GM19452 (cell line): ENCODE data around the gene METTL2B.
A peak's percentile ranks its signal among the peaks of the same experiment; 100 is the strongest.
"Not testable (repeated sequence)": the region's sequence is repeated elsewhere in the genome, so short reads cannot be mapped to it uniquely, and the experiment has no call there.

ENCODE experiments used
- ATAC-seq: cut with Tn5 transposase; IDR thresholded peaks from one replicate; pipeline ENCODE4 v1.9.1; 2021; ENCODE audit not compliant: unreplicated experiment

The METTL2B gene

GRCh38 chr7:128523932-128524524 lies 47.5 kb downstream of the METTL2B start:
- not testable (repeated sequence) for ATAC-seq

GRCh38 chr7:128525584-128525983 lies 49.0 kb downstream of the METTL2B start:
- not testable (repeated sequence) for ATAC-seq

- ATAC-seq: not testable (repeated sequence)
Measured at GRCh38 chr7:128526062-128526466, 49.5 kb downstream of the METTL2B start.

- not testable (repeated sequence) for ATAC-seq
Measured at GRCh38 chr7:128529191-128529590, 52.6 kb downstream of the METTL2B start.

GRCh38 chr7:128530121-128530854 lies 53.7 kb downstream of the METTL2B start:
- peak; percentile 29 for ATAC-seq

- no peak for ATAC-seq
Measured at GRCh38 chr7:128530855-128531104, 54.2 kb downstream of the METTL2B start.

- peak; percentile 70 for ATAC-seq
Measured at GRCh38 chr7:128531105-128531954, 54.8 kb downstream of the METTL2B start.

GRCh38 chr7:128531955-128532478 lies 55.5 kb downstream of the METTL2B start:
- not testable (repeated sequence) for ATAC-seq

GRCh38 chr7:128532956-128533355 lies 56.4 kb downstream of the METTL2B start:
- ATAC-seq: not testable (repeated sequence)

- ATAC-seq: not testable (repeated sequence)
Measured at GRCh38 chr7:128537410-128537809, 60.9 kb downstream of the METTL2B start.

GRCh38 chr7:128542530-128542929 lies 66.0 kb downstream of the METTL2B start:
- not testable (repeated sequence) for ATAC-seq

GRCh38 chr7:128543300-128543699 lies 66.8 kb downstream of the METTL2B start:
- not testable (repeated sequence) for ATAC-seq

GRCh38 chr7:128546319-128546851 lies 69.8 kb downstream of the METTL2B start:
- not testable (repeated sequence) for ATAC-seq

- ATAC-seq: no peak
Measured at GRCh38 chr7:128550920-128551319, 74.4 kb downstream of the METTL2B start.

GRCh38 chr7:128554394-128554793 lies 77.8 kb downstream of the METTL2B start:
- not testable (repeated sequence) for ATAC-seq
